Caco-2 (cell line): Measurements from ENCODE around the gene ILDR2. TPM values are rescaled to one million over a fixed set of nuclear protein-coding genes. Genes with fewer than 3 reads are reported as not detected.

Experiments used
- BruUV-seq: library from RNA; stranded (reverse); fragments of 400-500 nt; replicated peaks from 2 replicates; lab custom pipeline; 2021; lab: Mats Ljungman, UMichigan
- CTCF ChIA-PET: fragments of 300-600 bp; sonication (Branson Sonifier 250); formaldehyde crosslinking; loops from one replicate; lab custom pipeline; 2022; ENCODE audit warnings: antibody characterized with exemption; lab: Charles Lee
- POLR2A ChIA-PET: fragments of 300-600 bp; sonication (Branson Sonifier 250); formaldehyde crosslinking; loops from one replicate; lab custom pipeline; 2022; ENCODE audit warnings: antibody characterized with exemption; lab: Charles Lee
- DNase-seq, 2 experiments: peaks; one replicate each; pipeline versions ENCODE4 v3.0.0 to v3.0.0-alpha.2; 2020 to 2022
- H3K27me3 ChIP-seq: replicated peaks from 2 replicates; pipeline ENCODE4 v1.6.0; 2011; ENCODE audit warnings: low read length; ENCODE audit not compliant: control insufficient read depth, insufficient read depth
- H3K36me3 ChIP-seq: 2 replicates; pipeline ENCODE4 v1.5.1; 2011; ENCODE audit warnings: low read length; ENCODE audit not compliant: control insufficient read depth, insufficient read depth
- H3K4me1 ChIP-seq: fragments of 250-450 bp; sonication (Bioruptor Pico); 2 replicates; pipeline ENCODE4 v1.5.1; 2020; ENCODE audit warnings: mild to moderate bottlenecking
- H3K4me3 ChIP-seq: 2 replicates; pipeline ENCODE4 v1.5.1; 2011; ENCODE audit warnings: low read depth, mild to moderate bottlenecking, control low read depth, low read length
- H3K9me3 ChIP-seq: fragments of 250-450 bp; sonication (Bioruptor Pico); 2 replicates; pipeline ENCODE4 v1.5.1; 2020; ENCODE audit warnings: mild to moderate bottlenecking, moderate library complexity
- H3K27ac Mint-ChIP-seq: one replicate; pipeline ENCODE4 v1.8.0; 2022; ENCODE audit warnings: mixed read lengths; ENCODE audit not compliant: unreplicated experiment
- H3K27me3 Mint-ChIP-seq: one replicate; pipeline ENCODE4 v1.8.0; 2022; ENCODE audit warnings: mixed read lengths; ENCODE audit not compliant: insufficient read depth, unreplicated experiment
- H3K36me3 Mint-ChIP-seq: one replicate; pipeline ENCODE4 v1.8.0; 2022; ENCODE audit warnings: mild to moderate bottlenecking, mixed read lengths; ENCODE audit not compliant: insufficient read depth, unreplicated experiment
- H3K4me1 Mint-ChIP-seq: one replicate; pipeline ENCODE4 v1.8.0; 2022; ENCODE audit warnings: low read depth, mixed read lengths; ENCODE audit not compliant: unreplicated experiment
- H3K4me3 Mint-ChIP-seq: one replicate; pipeline ENCODE4 v1.8.0; 2022; ENCODE audit warnings: mild to moderate bottlenecking, moderate library complexity, mixed read lengths; ENCODE audit not compliant: unreplicated experiment
- H3K9me3 Mint-ChIP-seq: one replicate; pipeline ENCODE4 v1.8.0; 2022; ENCODE audit warnings: mixed read lengths; ENCODE audit not compliant: unreplicated experiment
- CTCF ChIP-seq, 2 experiments: fragments of 200-600 bp in 1 of 2; IDR thresholded peaks; 1 replicate in 1 of 2; 2 replicates in 1 of 2; pipeline versions ENCODE4 v1.5.1 to v1.8.0; 2011 to 2022; ENCODE audit warnings: antibody characterized with exemption in 1 of 2, control low read depth in 1 of 2, inconsistent platforms in 1 of 2, low read depth in 1 of 2, low read length in 1 of 2, mild to moderate bottlenecking in 1 of 2, moderate library complexity in 1 of 2; ENCODE audit not compliant: insufficient read depth in 1 of 2, severe bottlenecking in 1 of 2, unreplicated experiment in 1 of 2
- intact Hi-C: fragments of 100-400 bp; cut with micrococcal nuclease; formaldehyde crosslinking; loops from one replicate; pipeline ENCODE4 v1.10.0; 2022; ENCODE audit not compliant: unreplicated experiment
- total RNA-seq: library from RNA; stranded (reverse); gene quantifications from 2 replicates; pipeline ENCODE4 v1.2.3, GENCODE V29; 2022

Gene ILDR2
- total RNA-seq, 1 experiment from 2014 or later: 0.98 TPM

GRCh38 chr1:167013108-167013929 lies 38.0 kb upstream of the ILDR2 start:
- Histone ChIP-seq H3K27me3 (no peaks in the 10 kb centered on the region), H3K9me3 (no peaks in the 10 kb centered on the region), H3K4me3 (no peak overlapping the region), H3K36me3 (no peaks in the 10 kb centered on the region), H3K4me1 (no peaks in the 10 kb centered on the region)
- Mint-ChIP-seq H3K9me3 (no peaks in the 10 kb centered on the region), H3K27me3 (peaks cover 18% of the 10 kb centered on the region), H3K36me3 (no peaks in the 10 kb centered on the region), H3K27ac (no peak overlapping the region), H3K4me1 (no peaks in the 10 kb centered on the region), H3K4me3 (no peak overlapping the region)
- CTCF ChIA-PET: no interaction called here
- POLR2A ChIA-PET: no interaction called here
- intact Hi-C loops: no loop called here
- no peak for TF ChIP-seq CTCF (IDR thresholded peaks at IDR 0.05; ENCODE audit: insufficient read depth in 1 of 2, low read depth in 1 of 2, low read length in 1 of 2, severe bottlenecking in 1 of 2, unreplicated experiment in 1 of 2)
- DNase-seq: no peak
- no TSS peak for BruUV-seq

GRCh38 chr1:167012570-167012969 lies 37.2 kb upstream of the ILDR2 start:
- H3K9me3 ChIP-seq: no peaks in the 10 kb centered on the region
- Mint-ChIP-seq H3K27me3 (peaks cover 21% of the 10 kb centered on the region), H3K36me3 (no peaks in the 10 kb centered on the region), H3K27ac (no peak overlapping the region), H3K4me1 (no peaks in the 10 kb centered on the region), H3K9me3 (no peaks in the 10 kb centered on the region), H3K4me3 (no peak overlapping the region)
- POLR2A ChIA-PET: no interaction called here
- DNase-seq: no peak
- no peaks in the 10 kb centered on the region for H3K36me3 ChIP-seq
- H3K4me3 ChIP-seq: no peak overlapping the region
- no peaks in the 10 kb centered on the region for H3K4me1 ChIP-seq
- intact Hi-C loops: no loop called here
- TF ChIP-seq CTCF (IDR thresholded peaks at IDR 0.05; ENCODE audit: insufficient read depth in 1 of 2, low read depth in 1 of 2, low read length in 1 of 2, severe bottlenecking in 1 of 2, unreplicated experiment in 1 of 2): no peak
- CTCF ChIA-PET: no interaction called here
- BruUV-seq: no TSS peak
- H3K27me3 ChIP-seq: no peaks in the 10 kb centered on the region

- CTCF ChIA-PET: no interaction called here
- TF ChIP-seq CTCF (IDR thresholded peaks at IDR 0.05; ENCODE audit: insufficient read depth in 1 of 2, low read depth in 1 of 2, low read length in 1 of 2, severe bottlenecking in 1 of 2, unreplicated experiment in 1 of 2): no peak
- Histone ChIP-seq H3K4me3 (no peak overlapping the region), H3K36me3 (no peaks in the 10 kb centered on the region), H3K9me3 (no peaks in the 10 kb centered on the region), H3K27me3 (no peaks in the 10 kb centered on the region), H3K4me1 (no peaks in the 10 kb centered on the region)
- no peak overlapping the region for H3K4me3 Mint-ChIP-seq
- H3K27me3 Mint-ChIP-seq: peaks cover 23% of the 10 kb centered on the region
- intact Hi-C loops: no loop called here
- POLR2A ChIA-PET: no interaction called here
- H3K9me3 Mint-ChIP-seq: no peaks in the 10 kb centered on the region
- no peak overlapping the region for H3K27ac Mint-ChIP-seq
- no TSS peak for BruUV-seq
- no peak for DNase-seq
- H3K4me1 Mint-ChIP-seq: no peaks in the 10 kb centered on the region
- H3K36me3 Mint-ChIP-seq: no peaks in the 10 kb centered on the region
Measured at GRCh38 chr1:167011560-167012191, 36.3 kb upstream of the ILDR2 start.
